CD4-positive, alpha-beta T cell treated with Interleukin-10 for 1 hour (primary cell): ENCODE results near the gene UNC13B.
"Not testable (repeated sequence)": the region's sequence is repeated elsewhere in the genome, so short reads cannot be mapped to it uniquely, and the experiment has no call there.

Experiments used
- DNase-seq: peaks from one replicate; pipeline ENCODE4 v3.0.0-alpha.2; 2020

The UNC13B gene

DNA sequence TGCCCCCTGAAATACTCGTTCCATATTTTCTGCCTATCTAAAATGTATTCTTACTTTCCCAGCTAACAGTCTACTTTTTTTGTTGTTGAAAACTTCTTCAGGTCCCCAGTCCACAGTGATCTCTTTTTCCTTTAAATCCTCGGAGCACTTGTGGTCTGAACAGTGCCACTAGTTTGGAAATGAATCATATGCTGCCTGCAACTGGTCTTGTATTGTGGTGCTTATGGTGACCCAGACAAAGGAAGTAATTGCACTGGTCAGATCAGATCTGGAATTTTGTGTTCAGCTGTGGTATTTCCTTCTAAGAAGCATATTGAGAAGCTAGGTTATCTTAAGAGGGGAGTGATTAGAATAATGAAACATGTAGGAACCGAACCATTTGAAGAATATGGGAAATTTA is 2.9 kb downstream of the UNC13B start:
- no peak for DNase-seq

DNA sequence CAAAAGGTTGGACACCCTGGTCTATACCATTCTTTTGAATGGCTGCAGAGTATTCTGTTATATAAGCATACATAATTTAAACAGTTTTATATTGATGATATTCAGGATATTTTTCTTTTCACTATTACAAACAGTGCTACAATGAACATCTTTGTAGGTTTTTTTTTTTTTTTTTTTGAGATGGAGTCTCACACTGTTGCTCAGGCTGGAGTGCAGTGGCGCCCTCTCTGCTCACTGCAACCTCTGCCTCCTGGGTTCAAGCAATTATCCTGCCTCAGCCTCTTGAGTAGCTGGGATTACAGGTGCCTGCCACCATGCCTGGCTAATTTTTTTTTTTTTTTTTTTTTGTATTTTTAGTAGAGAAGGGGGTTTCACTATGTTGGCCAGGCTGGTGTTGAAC is 5.6 kb downstream of the UNC13B start:
- DNase-seq = not testable (repeated sequence)

GRCh38 chr9:35168963-35169362 is 7.2 kb downstream of the UNC13B start:
- no peak for DNase-seq

- DNase-seq = no peak
Observed at GRCh38 chr9:35172878-35173277, 11.1 kb downstream of the UNC13B start.

- no peak for DNase-seq
Observed at GRCh38 chr9:35177520-35177919, 15.7 kb downstream of the UNC13B start.

DNA sequence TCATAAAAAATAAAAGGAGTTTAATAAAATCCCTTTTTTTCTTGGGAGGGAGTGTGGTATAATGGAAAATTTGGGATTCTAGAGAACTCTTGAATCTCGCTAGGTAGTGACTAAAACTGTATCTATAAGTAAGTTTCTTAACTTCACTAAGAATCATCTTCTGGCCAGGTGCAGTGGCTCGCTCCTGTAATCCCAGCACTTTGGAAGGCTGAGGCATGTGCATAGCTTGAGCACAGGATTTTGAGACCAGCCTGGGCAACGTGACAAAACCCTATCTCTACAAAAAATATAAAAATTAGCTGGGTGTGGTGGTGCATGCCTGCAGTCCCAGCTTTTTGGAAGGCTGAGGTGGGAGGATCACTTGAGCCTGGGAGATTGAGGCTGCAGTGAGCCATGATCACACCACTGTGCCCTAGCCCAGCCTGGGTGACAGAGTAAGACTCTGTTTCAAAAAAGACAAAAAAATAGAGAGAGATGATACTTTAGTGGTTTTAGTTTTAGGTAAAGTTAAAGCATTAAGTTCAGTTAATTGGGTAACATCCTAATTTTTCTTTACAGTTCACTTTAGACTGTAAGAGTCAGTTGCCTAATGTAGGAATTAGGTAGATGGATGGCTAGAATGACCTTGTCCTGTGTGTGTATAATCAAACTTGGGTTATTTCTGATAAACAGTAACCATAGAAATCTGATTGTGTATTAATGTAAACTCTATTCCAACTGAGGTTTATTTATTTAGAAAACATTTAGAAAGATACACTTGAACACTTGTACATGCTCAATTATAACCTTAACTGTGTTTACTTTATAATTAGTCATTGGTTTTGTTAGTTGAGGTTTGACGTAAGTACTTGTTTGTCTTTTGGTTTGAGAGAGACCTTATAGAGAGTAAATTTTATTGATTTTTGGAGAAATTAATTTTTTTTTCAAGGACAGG is 17.8 kb downstream of the UNC13B start:
- DNase-seq = no peak

DNA sequence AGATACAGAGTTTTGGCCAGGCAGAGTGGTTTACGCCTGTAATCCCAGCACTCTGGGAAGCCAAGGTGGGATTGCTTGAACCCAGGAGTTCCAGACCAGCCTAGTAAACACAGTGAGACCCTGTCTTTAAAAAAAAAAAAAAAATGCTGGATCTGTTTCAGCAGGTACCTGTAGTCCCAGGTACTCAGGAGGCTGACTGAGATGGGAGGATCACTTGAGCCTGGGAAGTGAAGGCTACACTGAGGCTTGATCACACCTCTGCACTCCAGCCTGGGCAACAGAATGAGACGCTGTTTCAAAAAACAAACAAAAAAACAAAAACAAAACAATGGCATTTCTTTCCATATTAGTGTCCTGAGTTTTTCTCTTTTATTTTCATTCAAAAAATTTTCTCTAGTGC is 19.0 kb downstream of the UNC13B start:
- DNase-seq = no peak

GRCh38 chr9:35182401-35182800 is 20.6 kb downstream of the UNC13B start:
- not testable (repeated sequence) for DNase-seq

DNA sequence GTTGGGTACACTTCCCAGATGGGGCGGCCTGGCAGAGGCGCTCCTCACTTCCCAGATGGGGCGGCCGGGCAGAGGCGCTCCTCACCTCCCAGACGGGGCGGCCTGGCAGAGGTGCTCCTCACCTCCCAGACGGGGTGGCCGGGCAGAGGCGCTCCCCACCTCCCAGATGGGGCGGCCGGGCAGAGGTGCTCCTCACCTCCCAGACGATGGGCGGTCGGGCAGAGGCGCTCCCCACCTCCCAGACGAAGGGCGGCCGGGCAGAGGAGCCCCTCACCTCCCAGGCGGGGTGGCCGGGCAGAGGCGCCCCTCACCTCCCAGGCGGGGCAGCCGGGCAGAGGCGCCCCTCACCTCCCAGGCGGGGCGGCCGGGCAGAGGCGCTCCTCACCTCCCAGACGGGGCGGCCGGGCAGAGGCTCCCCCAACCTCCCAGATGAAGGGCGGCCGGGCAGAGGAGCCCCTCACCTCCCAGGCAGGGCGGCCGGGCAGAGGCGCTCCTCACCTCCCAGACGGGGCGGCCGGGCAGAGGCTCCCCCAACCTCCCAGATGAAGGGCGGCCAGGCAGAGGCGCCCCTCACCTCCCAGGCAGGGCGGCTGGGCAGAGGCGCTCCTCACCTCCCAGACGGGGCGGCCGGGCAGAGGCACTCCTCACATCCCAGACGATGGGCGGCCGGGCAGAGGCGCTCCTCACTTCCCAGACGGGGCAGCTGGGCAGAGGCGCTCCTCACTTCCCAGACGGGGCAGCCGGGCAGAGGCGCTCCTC is 21.4 kb downstream of the UNC13B start:
- DNase-seq = not testable (repeated sequence)

DNA sequence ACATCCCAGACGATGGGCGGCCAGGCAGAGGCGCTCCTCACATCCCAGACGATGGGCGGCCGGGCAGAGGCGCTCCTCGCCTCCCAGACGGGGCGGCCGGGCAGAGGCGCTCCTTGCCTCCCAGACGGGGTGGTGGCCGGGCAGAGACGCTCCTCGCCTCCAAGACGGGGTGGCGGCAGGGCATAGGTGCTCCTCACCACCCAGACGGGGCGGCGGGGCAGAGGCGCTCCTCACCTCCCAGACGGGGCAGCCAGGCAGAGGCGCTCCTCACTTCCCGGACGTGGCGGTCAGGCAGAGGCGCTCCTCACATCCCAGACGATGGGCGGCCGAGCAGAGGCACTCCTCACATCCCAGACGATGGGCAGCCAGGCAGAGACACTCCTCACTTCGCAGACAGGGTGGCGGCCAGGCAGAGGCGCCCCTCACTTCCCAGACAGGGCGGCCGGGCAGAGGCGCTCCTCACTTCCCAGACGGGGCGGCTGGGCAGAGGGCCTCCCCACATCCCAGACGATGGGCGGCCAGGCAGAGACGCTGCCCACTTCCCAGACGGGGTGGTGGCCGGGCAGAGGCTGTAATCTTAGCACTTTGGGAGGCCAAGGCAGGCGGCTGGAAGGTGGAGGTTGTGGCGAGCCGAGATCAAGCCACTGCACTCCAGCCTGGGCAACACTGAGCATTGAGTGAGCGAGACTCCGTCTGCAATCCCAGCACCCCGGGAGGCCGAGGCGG is 22.1 kb downstream of the UNC13B start:
- DNase-seq = not testable (repeated sequence)

DNA sequence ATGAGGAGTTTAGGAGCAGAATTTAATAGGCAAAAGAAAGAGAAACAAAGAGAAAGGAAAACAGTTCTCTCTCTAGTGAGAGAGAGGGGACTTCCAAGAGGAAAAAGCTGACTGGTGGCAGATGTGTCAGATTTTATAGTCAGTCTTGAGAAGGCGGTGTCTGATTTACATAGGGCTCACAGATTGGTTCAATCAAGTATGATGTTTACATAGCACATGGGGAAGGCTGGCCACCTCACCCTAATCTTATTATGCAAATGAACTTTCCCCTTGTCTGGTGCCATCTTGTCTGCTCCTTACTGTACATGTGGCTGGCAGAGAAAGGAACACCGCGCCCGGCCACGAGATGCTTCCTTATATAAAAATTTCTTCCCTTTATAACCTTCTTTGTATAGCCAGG is 24.7 kb downstream of the UNC13B start:
- DNase-seq = no peak

GRCh38 chr9:35190203-35190602 is 28.4 kb downstream of the UNC13B start:
- DNase-seq = no peak

GRCh38 chr9:35191105-35191504 is 29.3 kb downstream of the UNC13B start:
- DNase-seq = no peak

DNA sequence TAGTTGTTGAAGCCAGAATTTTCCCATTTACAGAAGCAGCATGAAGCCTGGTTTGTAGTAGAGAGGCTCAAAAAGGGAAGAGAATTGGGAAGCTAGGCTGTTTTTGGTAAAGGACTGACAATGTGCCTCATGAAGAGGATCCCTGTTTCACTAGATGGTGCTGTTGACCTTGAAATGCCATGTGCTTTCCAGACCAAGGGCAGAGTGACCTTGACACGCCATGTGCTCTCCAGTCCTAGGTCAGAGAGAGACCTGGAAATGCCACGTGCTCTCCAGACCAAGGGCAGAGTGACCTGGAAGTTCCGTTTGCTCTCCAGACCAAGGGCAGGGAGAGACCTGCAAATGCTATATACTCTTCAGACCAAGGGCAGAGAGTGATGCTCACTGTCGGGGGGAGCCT is 32.0 kb downstream of the UNC13B start:
- DNase-seq = no peak

- no peak for DNase-seq
Observed at GRCh38 chr9:35195683-35196082, 33.9 kb downstream of the UNC13B start.

DNA sequence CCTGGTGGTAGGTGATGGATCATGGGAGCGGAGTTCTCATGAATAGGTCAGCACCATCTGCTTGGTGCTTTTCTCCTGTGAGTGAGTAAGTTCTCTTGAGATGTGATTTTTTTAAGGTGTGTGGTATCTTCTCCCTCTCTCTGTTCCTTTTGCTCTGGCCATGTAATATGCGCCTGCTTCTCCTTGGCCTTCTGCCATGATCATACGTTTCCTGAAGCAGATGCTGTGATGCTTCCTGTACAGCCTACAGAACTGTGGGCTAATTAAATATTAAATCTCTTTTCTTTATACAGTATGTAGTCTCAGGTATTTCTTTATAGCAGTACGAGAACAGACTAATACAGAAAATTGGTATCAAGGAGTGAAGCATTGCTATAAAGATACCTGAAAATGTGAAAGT is 36.4 kb downstream of the UNC13B start:
- DNase-seq = no peak

DNA sequence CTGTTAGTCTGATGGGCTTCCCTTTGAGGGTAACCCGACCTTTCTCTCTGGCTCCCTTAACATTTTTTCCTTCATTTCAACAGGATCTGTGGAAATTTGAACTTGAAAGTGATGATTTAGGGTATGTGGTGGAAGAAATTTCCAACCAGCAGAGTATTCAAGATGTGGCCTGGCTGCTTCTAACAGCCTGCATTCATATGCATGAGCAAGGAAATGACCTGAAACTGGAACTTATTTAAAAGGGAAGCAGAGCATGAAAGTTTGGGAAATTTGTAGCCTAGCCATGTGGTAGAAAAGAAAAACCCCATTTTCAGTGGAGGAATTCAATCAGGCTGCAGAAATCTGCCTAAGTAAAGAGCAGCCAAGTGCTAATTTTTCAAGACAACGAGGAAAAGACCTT is 41.7 kb downstream of the UNC13B start:
- no peak for DNase-seq

DNA sequence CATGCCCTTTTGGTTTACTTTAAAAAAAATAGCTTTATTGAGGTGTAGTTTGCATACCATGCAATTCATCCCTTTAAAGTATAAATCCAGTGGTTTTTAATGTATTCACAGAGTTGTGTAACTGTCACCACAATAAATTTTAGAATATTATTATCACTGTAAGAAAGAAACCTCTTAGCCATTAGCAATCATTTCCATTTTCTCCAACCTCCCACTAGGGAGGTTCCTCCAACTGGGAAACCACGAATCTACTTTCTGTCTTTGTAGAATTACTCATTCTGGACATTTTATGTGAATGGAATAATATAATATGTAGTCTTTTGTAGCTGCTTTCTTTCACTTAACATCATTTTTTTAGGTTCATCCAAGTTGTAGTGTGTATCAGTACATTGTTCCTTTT is 43.5 kb downstream of the UNC13B start:
- no peak for DNase-seq

- DNase-seq = no peak
Observed at GRCh38 chr9:35211854-35212253, 50.0 kb downstream of the UNC13B start.

- no peak for DNase-seq
Observed at GRCh38 chr9:35220659-35221338, 59.0 kb downstream of the UNC13B start.

GRCh38 chr9:35225677-35226076 is 63.9 kb downstream of the UNC13B start:
- DNase-seq = no peak

GRCh38 chr9:35226651-35227050 is 64.8 kb downstream of the UNC13B start:
- no peak for DNase-seq

GRCh38 chr9:35227284-35227683 is 65.5 kb downstream of the UNC13B start:
- DNase-seq = no peak
